Caco-2 (cell line): Measurements from ENCODE around the gene MARF1. TPM values are rescaled to one million over a fixed set of nuclear protein-coding genes. Genes with fewer than 3 reads are reported as not detected.

Experiments used
- BruUV-seq: library from RNA; stranded (reverse); fragments of 400-500 nt; replicated peaks from 2 replicates; lab custom pipeline; 2021; lab: Mats Ljungman, UMichigan
- CTCF ChIA-PET: fragments of 300-600 bp; sonication (Branson Sonifier 250); formaldehyde crosslinking; loops from one replicate; lab custom pipeline; 2022; ENCODE audit warnings: antibody characterized with exemption; lab: Charles Lee
- POLR2A ChIA-PET: fragments of 300-600 bp; sonication (Branson Sonifier 250); formaldehyde crosslinking; loops from one replicate; lab custom pipeline; 2022; ENCODE audit warnings: antibody characterized with exemption; lab: Charles Lee
- DNase-seq, 2 experiments: peaks; one replicate each; pipeline versions ENCODE4 v3.0.0 to v3.0.0-alpha.2; 2020 to 2022
- H3K27me3 ChIP-seq: replicated peaks from 2 replicates; pipeline ENCODE4 v1.6.0; 2011; ENCODE audit warnings: low read length; ENCODE audit not compliant: control insufficient read depth, insufficient read depth
- H3K36me3 ChIP-seq: 2 replicates; pipeline ENCODE4 v1.5.1; 2011; ENCODE audit warnings: low read length; ENCODE audit not compliant: control insufficient read depth, insufficient read depth
- H3K4me1 ChIP-seq: fragments of 250-450 bp; sonication (Bioruptor Pico); 2 replicates; pipeline ENCODE4 v1.5.1; 2020; ENCODE audit warnings: mild to moderate bottlenecking
- H3K4me3 ChIP-seq: 2 replicates; pipeline ENCODE4 v1.5.1; 2011; ENCODE audit warnings: low read depth, mild to moderate bottlenecking, control low read depth, low read length
- H3K9me3 ChIP-seq: fragments of 250-450 bp; sonication (Bioruptor Pico); 2 replicates; pipeline ENCODE4 v1.5.1; 2020; ENCODE audit warnings: mild to moderate bottlenecking, moderate library complexity
- H3K27ac Mint-ChIP-seq: one replicate; pipeline ENCODE4 v1.8.0; 2022; ENCODE audit warnings: mixed read lengths; ENCODE audit not compliant: unreplicated experiment
- H3K27me3 Mint-ChIP-seq: one replicate; pipeline ENCODE4 v1.8.0; 2022; ENCODE audit warnings: mixed read lengths; ENCODE audit not compliant: insufficient read depth, unreplicated experiment
- H3K36me3 Mint-ChIP-seq: one replicate; pipeline ENCODE4 v1.8.0; 2022; ENCODE audit warnings: mild to moderate bottlenecking, mixed read lengths; ENCODE audit not compliant: insufficient read depth, unreplicated experiment
- H3K4me1 Mint-ChIP-seq: one replicate; pipeline ENCODE4 v1.8.0; 2022; ENCODE audit warnings: low read depth, mixed read lengths; ENCODE audit not compliant: unreplicated experiment
- H3K4me3 Mint-ChIP-seq: one replicate; pipeline ENCODE4 v1.8.0; 2022; ENCODE audit warnings: mild to moderate bottlenecking, moderate library complexity, mixed read lengths; ENCODE audit not compliant: unreplicated experiment
- H3K9me3 Mint-ChIP-seq: one replicate; pipeline ENCODE4 v1.8.0; 2022; ENCODE audit warnings: mixed read lengths; ENCODE audit not compliant: unreplicated experiment
- intact Hi-C: fragments of 100-400 bp; cut with micrococcal nuclease; formaldehyde crosslinking; loops from one replicate; pipeline ENCODE4 v1.10.0; 2022; ENCODE audit not compliant: unreplicated experiment
- total RNA-seq: library from RNA; stranded (reverse); gene quantifications from 2 replicates; pipeline ENCODE4 v1.2.3, GENCODE V29; 2022
- TF ChIP-seq, protein P1 (sequence below), 2 experiments: fragments of 200-600 bp in 1 of 2; IDR thresholded peaks; 1 replicate in 1 of 2; 2 replicates in 1 of 2; pipeline versions ENCODE4 v1.5.1 to v1.8.0; 2011 to 2022; ENCODE audit warnings: antibody characterized with exemption in 1 of 2, control low read depth in 1 of 2, inconsistent platforms in 1 of 2, low read depth in 1 of 2, low read length in 1 of 2, mild to moderate bottlenecking in 1 of 2, moderate library complexity in 1 of 2; ENCODE audit not compliant: insufficient read depth in 1 of 2, severe bottlenecking in 1 of 2, unreplicated experiment in 1 of 2

Gene MARF1
- total RNA-seq, 1 experiment from 2014 or later = 22.3 TPM

DNA sequence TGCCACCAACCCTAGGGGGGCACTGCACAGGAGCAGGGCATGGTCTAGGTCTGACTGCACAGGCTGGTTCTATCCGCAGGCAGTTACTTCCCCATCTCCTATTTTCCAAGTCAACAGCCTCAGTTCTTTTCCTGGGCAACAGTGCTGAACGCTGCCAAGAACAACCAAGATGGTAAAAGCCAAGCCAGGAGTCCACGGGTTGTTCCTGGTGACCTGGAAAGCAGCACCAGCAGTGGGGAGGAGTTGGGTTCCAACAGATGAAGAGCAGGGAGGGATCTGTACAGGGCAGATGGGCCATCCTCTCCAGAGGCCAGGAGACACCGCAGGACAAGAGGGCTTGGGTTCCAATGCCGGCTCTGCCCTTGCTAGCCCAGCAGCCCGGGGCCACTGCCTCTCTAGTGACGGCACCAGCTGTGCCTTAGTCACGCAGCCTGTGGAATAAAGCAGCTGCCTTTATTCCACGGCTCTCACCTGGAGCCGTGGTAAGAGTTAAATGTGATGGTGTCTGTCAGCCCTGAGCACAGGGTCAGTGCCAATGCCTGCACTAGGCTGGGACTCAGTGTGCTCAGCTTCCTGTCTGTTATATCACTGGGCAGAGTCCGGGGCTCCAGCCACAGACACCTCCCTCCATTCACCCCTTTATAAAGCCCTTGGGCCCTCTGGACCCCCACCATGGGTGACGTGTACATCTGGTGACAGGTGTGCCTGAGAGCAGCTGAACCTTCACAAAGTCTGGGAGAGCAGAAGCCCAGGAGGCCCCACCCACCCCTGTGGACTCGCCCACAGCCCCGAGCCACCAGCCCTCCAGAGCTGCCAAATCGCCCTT is 44.9 kb downstream of the MARF1 start:
- intact Hi-C loops = no loop called here
- Mint-ChIP-seq H3K4me3 (no peak overlapping the region), H3K4me1 (peaks cover 7% of the 10 kb centered on the region), H3K27ac (no peak overlapping the region), H3K36me3 (peaks cover 11% of the 10 kb centered on the region), H3K27me3 (no peaks in the 10 kb centered on the region), H3K9me3 (no peaks in the 10 kb centered on the region)
- H3K9me3 ChIP-seq = no peaks in the 10 kb centered on the region
- ChIA-PET CTCF (no interaction called here), POLR2A (no interaction called here)
- no peak overlapping the region for H3K4me3 ChIP-seq
- H3K36me3 ChIP-seq = no peaks in the 10 kb centered on the region
- DNase-seq = no peak
- H3K27me3 ChIP-seq = no peaks in the 10 kb centered on the region
- H3K4me1 ChIP-seq = no peaks in the 10 kb centered on the region
- no TSS peak for BruUV-seq
- TF ChIP-seq, protein P1, sequence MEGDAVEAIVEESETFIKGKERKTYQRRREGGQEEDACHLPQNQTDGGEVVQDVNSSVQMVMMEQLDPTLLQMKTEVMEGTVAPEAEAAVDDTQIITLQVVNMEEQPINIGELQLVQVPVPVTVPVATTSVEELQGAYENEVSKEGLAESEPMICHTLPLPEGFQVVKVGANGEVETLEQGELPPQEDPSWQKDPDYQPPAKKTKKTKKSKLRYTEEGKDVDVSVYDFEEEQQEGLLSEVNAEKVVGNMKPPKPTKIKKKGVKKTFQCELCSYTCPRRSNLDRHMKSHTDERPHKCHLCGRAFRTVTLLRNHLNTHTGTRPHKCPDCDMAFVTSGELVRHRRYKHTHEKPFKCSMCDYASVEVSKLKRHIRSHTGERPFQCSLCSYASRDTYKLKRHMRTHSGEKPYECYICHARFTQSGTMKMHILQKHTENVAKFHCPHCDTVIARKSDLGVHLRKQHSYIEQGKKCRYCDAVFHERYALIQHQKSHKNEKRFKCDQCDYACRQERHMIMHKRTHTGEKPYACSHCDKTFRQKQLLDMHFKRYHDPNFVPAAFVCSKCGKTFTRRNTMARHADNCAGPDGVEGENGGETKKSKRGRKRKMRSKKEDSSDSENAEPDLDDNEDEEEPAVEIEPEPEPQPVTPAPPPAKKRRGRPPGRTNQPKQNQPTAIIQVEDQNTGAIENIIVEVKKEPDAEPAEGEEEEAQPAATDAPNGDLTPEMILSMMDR (IDR thresholded peaks at IDR 0.05; ENCODE audit: insufficient read depth in 1 of 2, low read depth in 1 of 2, low read length in 1 of 2, severe bottlenecking in 1 of 2, unreplicated experiment in 1 of 2) = no peak

DNA sequence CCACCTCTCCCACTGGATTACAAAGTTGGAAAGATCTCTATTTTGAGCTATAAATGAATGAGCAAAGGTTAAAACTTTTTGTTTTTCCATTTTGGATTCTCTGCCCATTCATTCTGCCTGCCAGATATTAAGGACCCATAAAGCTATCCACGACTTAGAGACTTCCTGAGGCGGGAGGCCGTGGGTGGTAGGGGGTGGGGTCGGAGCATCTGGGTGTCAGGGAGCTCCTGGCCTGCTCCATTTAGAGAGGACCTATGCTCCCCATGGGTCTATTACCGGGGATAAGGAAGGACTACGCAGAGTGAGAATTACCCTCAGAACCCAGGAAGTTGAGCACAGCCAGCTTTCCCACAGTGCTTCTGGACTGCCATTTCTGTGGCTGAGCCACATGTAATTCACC is 45.8 kb downstream of the MARF1 start:
- Histone ChIP-seq H3K4me1 (no peaks in the 10 kb centered on the region), H3K36me3 (no peaks in the 10 kb centered on the region), H3K27me3 (no peaks in the 10 kb centered on the region), H3K4me3 (no peak overlapping the region), H3K9me3 (no peaks in the 10 kb centered on the region)
- Mint-ChIP-seq H3K9me3 (no peaks in the 10 kb centered on the region), H3K36me3 (peaks cover 11% of the 10 kb centered on the region), H3K4me1 (peaks cover 2% of the 10 kb centered on the region), H3K4me3 (no peak overlapping the region), H3K27me3 (no peaks in the 10 kb centered on the region), H3K27ac (no peak overlapping the region)
- ChIA-PET CTCF (interaction anchor here (0.6 kb wide), 1 partner anchor 56 kb away, joined by 5 read pairs; no protein-coding TSS in a partner anchor), POLR2A (no interaction called here)
- no peak for DNase-seq
- intact Hi-C loops = no loop called here
- no TSS peak for BruUV-seq
- TF ChIP-seq, protein P1 (IDR thresholded peaks at IDR 0.05; ENCODE audit: insufficient read depth in 1 of 2, low read depth in 1 of 2, low read length in 1 of 2, severe bottlenecking in 1 of 2, unreplicated experiment in 1 of 2) = no peak

- Histone ChIP-seq H3K36me3 (no peaks in the 10 kb centered on the region), H3K4me3 (no peak overlapping the region), H3K27me3 (no peaks in the 10 kb centered on the region), H3K9me3 (no peaks in the 10 kb centered on the region), H3K4me1 (peaks cover 11% of the 10 kb centered on the region)
- Mint-ChIP-seq H3K27me3 (no peaks in the 10 kb centered on the region), H3K9me3 (no peaks in the 10 kb centered on the region), H3K27ac (no peak overlapping the region), H3K36me3 (peaks cover 6% of the 10 kb centered on the region), H3K4me1 (peaks cover 13% of the 10 kb centered on the region), H3K4me3 (no peak overlapping the region)
- CTCF ChIA-PET = no interaction called here
- no peak for DNase-seq
- BruUV-seq = no TSS peak
- TF ChIP-seq, protein P1 (IDR thresholded peaks at IDR 0.05; ENCODE audit: insufficient read depth in 1 of 2, low read depth in 1 of 2, low read length in 1 of 2, severe bottlenecking in 1 of 2, unreplicated experiment in 1 of 2) = no peak
- intact Hi-C loops = no loop called here
- POLR2A ChIA-PET = no interaction called here
These were observed 48.1 kb downstream of the MARF1 start for GRCh38 chr16:15594711-15595320.
